ENCODE data around the gene PEDS1. TPM values are rescaled to one million over a fixed set of nuclear protein-coding genes. Genes with fewer than 3 reads are reported as not detected.
"Not testable (repeated sequence)": the region's sequence is repeated elsewhere in the genome, so short reads cannot be mapped to it uniquely, and the experiment has no call there.

Gene PEDS1
- total RNA-seq, 1 experiment from 2014 or later = 37.5 TPM

DNA sequence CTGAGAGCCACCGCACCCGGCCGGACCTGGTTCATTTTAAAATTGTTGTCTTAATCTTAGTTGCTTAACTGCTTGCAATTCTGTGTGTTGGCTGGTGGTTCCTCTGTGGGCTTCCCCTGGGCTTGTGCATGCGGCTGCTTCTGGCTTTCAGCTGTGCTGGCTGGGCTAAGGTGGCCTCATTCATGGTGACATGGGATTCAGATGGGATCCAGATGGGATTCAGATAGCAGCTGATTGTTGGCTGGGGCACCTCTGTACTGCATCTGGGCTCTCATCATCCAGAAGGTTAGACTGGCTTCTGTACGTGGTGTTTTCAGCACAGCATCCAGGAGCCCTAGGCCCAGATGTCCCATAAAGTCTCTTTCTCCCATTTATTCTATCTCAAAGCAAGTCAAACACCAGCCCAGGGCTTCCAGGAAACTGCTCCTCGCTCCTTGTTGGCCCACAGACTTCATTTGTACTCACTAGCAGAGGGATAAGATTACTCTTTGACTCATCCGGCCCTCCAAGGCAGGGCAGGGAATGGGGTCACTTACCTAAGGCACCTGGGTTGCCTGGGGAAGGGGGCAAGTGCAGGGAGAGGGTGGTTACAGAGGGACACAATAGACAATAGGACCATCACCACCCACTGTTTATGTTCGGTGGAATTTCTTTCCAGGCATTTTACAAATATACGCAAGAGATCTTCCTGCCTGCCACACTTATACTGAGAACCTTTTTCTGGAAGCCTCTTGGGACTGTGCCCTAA is 10.2 kb upstream of the PEDS1 start:
- intact Hi-C loops (cut with micrococcal nuclease; ENCODE audit: unreplicated experiment) = no loop called here
- no peaks in the 10 kb centered on the region for H3K9me3 Mint-ChIP-seq (ENCODE audit: low read depth, unreplicated experiment)
- peaks cover 36% of the 10 kb centered on the region for H3K4me1 Mint-ChIP-seq (ENCODE audit: low read depth, unreplicated experiment)
- TF ChIP-seq, protein P1, sequence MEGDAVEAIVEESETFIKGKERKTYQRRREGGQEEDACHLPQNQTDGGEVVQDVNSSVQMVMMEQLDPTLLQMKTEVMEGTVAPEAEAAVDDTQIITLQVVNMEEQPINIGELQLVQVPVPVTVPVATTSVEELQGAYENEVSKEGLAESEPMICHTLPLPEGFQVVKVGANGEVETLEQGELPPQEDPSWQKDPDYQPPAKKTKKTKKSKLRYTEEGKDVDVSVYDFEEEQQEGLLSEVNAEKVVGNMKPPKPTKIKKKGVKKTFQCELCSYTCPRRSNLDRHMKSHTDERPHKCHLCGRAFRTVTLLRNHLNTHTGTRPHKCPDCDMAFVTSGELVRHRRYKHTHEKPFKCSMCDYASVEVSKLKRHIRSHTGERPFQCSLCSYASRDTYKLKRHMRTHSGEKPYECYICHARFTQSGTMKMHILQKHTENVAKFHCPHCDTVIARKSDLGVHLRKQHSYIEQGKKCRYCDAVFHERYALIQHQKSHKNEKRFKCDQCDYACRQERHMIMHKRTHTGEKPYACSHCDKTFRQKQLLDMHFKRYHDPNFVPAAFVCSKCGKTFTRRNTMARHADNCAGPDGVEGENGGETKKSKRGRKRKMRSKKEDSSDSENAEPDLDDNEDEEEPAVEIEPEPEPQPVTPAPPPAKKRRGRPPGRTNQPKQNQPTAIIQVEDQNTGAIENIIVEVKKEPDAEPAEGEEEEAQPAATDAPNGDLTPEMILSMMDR (IDR thresholded peaks at IDR 0.05; ENCODE audit: unreplicated experiment) = no peak
- CTCF ChIA-PET = interaction anchor here (0.5 kb wide), 1 partner anchor 98 kb away, joined by 3 read pairs; no protein-coding TSS in a partner anchor
- H3K27me3 Mint-ChIP-seq (ENCODE audit: unreplicated experiment) = no peaks in the 10 kb centered on the region
- no TSS peak for BruUV-seq (replicated peaks)
- no peak overlapping the region for H3K4me3 Mint-ChIP-seq (ENCODE audit: low read depth, unreplicated experiment)
- DNase-seq = peak; percentile 57
- no peak overlapping the region for H3K27ac Mint-ChIP-seq (ENCODE audit: unreplicated experiment)
- H3K36me3 Mint-ChIP-seq (ENCODE audit: insufficient read depth, unreplicated experiment) = peaks cover 9% of the 10 kb centered on the region

- intact Hi-C loops (cut with micrococcal nuclease; ENCODE audit: unreplicated experiment); H3K9me3 Mint-ChIP-seq (ENCODE audit: low read depth, unreplicated experiment); H3K36me3 Mint-ChIP-seq (ENCODE audit: insufficient read depth, unreplicated experiment); CTCF ChIA-PET; BruUV-seq (replicated peaks); DNase-seq; H3K27me3 Mint-ChIP-seq (ENCODE audit: unreplicated experiment); H3K4me3 Mint-ChIP-seq (ENCODE audit: low read depth, unreplicated experiment): not testable (repeated sequence)
- Mint-ChIP-seq H3K27ac (ENCODE audit: unreplicated experiment) (peak overlapping the region; percentile 15), H3K4me1 (ENCODE audit: low read depth, unreplicated experiment) (peaks cover 34% of the 10 kb centered on the region)
Measured at GRCh38 chr20:50161494-50161893, 8.0 kb upstream of the PEDS1 start.

DNA sequence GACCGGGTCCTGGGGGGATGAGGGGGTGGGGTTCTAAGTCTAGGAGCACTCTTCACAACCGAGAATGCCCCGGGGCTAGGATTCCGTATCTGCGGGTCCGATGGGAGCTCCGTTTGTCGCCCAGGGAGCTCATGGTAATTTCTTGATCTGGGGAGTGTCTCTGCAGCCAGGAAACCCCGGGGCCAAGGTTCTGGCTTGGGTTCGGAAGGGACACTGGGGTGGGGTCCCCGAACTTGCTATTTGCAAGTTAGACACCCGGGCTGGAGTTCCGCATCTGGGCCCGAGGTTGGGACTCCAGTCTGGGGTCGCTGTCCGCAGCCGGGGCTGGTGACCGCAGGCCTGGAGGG is 397 bp downstream of the PEDS1 start:
- no peak for DNase-seq
- intact Hi-C loops (cut with micrococcal nuclease; ENCODE audit: unreplicated experiment) = no loop called here
- CTCF ChIA-PET = interaction anchor here (0.6 to 6.6 kb wide), 13 partner anchors 9 to 554 kb away, joined by 3 to 33 read pairs (median 8); partner anchors contain the start of gene UBE2V1
- Mint-ChIP-seq H3K36me3 (ENCODE audit: insufficient read depth, unreplicated experiment) (peaks cover 48% of the 10 kb centered on the region), H3K27me3 (ENCODE audit: unreplicated experiment) (no peaks in the 10 kb centered on the region), H3K4me3 (ENCODE audit: low read depth, unreplicated experiment) (peak overlapping the region; percentile 78), H3K4me1 (ENCODE audit: low read depth, unreplicated experiment) (peaks cover 42% of the 10 kb centered on the region), H3K27ac (ENCODE audit: unreplicated experiment) (peak overlapping the region; percentile 83), H3K9me3 (ENCODE audit: low read depth, unreplicated experiment) (no peaks in the 10 kb centered on the region)
- TF ChIP-seq, protein P1 (IDR thresholded peaks at IDR 0.05; ENCODE audit: unreplicated experiment) = no peak
- no TSS peak for BruUV-seq (replicated peaks)

DNA sequence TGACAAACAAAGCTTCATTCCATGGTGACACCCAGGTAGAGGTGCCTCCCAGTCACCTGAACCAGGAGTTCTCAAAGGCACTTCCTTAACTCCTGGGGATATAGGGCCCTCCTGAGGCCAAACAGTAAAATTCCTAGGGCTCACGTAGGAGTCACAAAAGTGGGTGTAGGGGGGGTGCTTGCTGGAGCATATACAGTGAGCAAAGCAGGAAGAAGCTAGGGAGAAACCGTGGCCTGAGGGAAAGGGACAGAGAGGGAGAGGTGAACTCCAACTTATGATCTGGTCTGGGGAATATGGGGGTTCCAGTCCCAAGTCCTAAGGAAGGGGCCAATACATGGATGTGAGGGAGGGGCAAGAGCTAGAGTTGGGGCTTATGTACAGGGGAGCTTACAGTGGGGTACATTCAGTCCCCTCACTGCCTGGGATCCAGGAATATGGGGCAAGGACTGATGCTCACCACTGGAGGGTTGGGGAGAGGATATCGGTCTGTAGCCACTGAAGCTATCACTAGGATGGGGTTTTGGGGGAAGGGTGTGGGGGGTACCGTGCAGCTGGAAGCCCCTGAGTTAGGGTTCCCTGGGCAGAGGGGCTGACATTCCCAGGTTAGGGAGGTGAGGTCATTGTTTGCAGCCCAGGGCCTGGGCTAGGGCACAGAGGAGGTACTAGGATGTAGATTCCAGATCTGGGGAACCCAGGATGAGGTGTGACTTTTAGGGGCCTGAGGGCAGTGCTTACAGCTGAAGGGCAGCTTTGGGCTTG is 950 bp downstream of the PEDS1 start:
- BruUV-seq (replicated peaks) = TSS peak; percentile 44
- intact Hi-C loops (cut with micrococcal nuclease; ENCODE audit: unreplicated experiment) = no loop called here
- peak overlapping the region; percentile 83 for H3K27ac Mint-ChIP-seq (ENCODE audit: unreplicated experiment)
- H3K27me3 Mint-ChIP-seq (ENCODE audit: unreplicated experiment) = no peaks in the 10 kb centered on the region
- CTCF ChIA-PET = interaction anchor here (0.6 to 6.6 kb wide), 15 partner anchors 8 to 555 kb away, joined by 3 to 33 read pairs (median 5); partner anchors contain the start of gene UBE2V1
- peaks cover 46% of the 10 kb centered on the region for H3K4me1 Mint-ChIP-seq (ENCODE audit: low read depth, unreplicated experiment)
- H3K4me3 Mint-ChIP-seq (ENCODE audit: low read depth, unreplicated experiment) = peak overlapping the region; percentile 78
- H3K36me3 Mint-ChIP-seq (ENCODE audit: insufficient read depth, unreplicated experiment) = peaks cover 50% of the 10 kb centered on the region
- DNase-seq = peak; percentile 40
- no peaks in the 10 kb centered on the region for H3K9me3 Mint-ChIP-seq (ENCODE audit: low read depth, unreplicated experiment)
- TF ChIP-seq, protein P1 (IDR thresholded peaks at IDR 0.05; ENCODE audit: unreplicated experiment) = peak; percentile 20
